Muscle of back (tissue), 11 donors: ENCODE measurements around the gene EDAR. TPM values are rescaled to one million over a fixed set of nuclear protein-coding genes. Genes with fewer than 3 reads are reported as not detected.

Source experiments
- DNase-seq, 3 donors: peaks; one replicate each; pipeline versions ENCODE4 v3.0.0 to v3.0.0-alpha.2; 2013
- polyA plus RNA-seq, 10 donors: library from polyadenylated mRNA; unstranded; fragments of 120-200 nt; gene quantifications; one replicate each; pipeline ENCODE4 v1.2.1, GENCODE V29; 2013; ENCODE audit not compliant: insufficient read length in 10 of 10

The EDAR gene
- polyA plus RNA-seq, 10 donors: 0.07 to 2.7 (median 0.11) TPM; not detected in 1

DNA sequence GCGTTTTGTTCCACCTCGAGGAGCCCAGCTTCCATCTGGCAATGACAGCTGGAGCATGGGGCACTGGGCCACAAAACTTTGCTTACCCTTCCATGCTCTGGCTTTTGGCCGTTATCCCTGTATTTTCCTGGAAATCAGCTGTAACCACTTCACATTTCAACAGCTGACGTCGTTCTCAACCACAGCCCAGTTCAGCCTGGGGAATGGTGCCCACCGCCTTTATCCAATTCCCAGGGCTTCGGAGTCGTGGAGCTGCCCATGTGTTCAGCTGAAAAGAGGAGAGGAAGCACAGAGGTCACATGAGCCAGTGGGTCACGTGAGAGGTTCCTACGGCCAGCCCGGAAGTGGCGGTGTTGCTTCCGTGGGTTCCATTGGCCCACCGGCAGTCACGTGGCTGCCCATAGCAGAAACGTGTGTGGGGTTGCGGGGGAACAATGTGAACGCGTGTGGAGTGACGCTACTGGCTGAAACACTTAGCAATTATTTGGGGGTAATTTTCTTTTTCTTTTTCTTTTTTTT lies 16.7 kb upstream of the EDAR start:
- DNase-seq: peak; percentile 50 to 77 (median 63)

DNA sequence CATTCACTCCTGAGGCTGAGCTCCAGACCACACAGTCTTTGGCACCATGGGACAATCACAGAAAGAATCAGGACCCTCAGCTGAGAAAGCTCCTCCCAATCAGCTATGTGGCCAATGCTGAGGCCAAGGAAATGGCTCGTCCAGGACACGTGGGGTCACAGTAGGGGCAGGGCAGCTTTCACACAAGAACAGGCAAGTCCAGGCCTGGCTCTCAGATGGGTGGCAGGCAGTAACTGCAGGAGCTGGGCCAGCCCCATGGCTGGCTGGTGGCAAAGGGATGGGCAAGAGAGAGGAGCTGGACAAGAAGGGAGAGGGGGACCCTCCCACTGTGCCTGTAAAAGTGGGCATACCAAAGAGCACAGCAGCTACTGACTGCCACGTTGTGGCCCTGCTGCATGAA lies 12.2 kb upstream of the EDAR start:
- no peak for DNase-seq

GRCh38 chr2:109000738-109001137 lies 11.7 kb upstream of the EDAR start:
- no peak for DNase-seq

DNA sequence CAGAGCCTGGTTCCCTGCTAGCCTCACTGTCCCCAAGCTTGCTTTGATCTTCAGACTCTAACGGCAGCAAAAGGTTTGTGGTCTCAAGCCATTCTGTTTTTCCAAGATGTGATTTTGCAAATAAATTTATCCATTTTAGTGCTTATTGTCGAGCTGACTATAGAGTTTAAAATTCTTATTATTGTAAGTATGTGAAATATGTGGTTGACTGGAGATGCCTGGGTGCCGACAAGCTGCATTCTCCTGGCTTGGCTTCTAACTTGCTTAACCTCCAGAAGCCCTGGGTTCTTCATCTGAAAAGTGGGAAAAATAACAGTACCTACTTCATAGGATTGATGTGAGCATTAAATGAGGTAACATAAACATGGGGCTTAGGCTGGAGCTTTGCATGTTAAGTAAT lies 9.9 kb upstream of the EDAR start:
- no peak for DNase-seq

- no peak for DNase-seq
Measured at GRCh38 chr2:108994178-108994577, 5.2 kb upstream of the EDAR start.

DNA sequence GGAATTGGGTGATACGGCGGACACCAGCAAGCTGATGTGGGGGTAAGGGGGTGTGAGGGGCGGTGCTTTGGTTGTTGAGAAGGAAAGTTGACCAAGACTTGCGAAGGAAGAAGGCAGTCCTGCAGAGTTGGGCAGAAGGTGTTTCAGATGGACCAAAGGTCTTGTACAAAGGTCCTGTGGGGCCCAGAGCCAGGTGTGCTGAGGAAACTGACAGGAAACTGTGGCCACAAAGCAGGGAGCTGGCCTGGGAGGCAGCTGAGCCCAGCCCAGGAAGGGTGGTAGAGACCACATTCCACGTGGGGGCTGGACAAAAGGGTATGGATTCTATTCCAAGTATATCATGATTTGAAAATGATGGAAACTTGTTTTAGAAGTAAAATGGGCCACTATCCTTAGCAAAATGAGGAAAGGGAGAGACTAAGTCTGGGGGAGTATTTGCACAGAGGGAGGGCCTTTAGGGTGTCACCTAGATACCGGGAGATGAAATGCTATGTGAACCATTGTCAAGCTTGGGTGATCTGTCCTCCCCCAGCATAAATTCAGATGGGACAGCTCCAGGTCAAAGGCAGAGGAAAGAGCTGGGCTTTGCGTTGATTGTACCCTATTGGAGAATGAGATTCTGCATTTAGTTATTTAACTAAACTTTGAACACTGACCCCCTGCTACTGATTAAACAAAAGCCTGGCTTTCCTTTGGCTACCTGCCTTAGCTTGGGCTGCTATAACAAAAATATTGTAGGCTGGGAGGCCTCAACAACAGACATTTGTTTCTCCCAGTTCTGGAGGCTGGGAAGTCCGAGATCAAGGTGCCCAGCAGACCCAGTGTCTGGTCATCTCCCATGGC lies 4.3 kb upstream of the EDAR start:
- no peak for DNase-seq

DNA sequence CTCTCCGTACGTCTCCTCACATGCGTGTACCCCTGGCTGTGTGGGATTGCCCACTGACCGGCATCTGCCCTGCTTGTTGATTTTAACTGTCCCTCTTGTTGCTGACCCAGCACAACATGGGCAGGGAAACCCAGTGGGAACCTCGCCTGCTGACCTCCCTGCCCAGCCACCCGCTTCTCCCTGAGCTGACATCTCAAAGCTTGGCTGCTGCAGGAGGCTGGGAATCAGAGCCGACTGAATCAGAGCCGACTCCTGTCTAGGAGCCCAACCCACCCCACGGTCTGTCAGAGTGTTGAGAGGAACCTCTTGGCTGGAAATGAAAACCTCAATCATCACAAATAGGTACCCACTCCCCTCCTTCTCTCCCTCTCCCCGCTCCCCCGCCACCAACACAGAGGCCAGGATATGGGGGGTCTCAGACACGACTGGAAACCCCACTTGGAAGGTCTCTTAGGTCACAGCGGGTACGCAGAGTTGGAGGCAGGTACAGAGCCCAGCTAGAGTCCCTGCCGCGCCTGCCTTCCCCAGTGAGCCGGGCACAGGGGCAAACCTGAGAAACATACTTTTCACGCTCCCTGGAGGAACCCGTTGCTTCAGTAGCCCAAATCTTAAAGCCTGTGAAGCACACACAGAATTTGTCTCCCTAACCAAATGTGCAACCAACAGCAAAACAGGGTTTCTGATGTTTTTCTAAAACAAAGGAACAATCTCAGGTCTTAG lies 784 bp downstream of the EDAR start:
- no peak for DNase-seq

DNA sequence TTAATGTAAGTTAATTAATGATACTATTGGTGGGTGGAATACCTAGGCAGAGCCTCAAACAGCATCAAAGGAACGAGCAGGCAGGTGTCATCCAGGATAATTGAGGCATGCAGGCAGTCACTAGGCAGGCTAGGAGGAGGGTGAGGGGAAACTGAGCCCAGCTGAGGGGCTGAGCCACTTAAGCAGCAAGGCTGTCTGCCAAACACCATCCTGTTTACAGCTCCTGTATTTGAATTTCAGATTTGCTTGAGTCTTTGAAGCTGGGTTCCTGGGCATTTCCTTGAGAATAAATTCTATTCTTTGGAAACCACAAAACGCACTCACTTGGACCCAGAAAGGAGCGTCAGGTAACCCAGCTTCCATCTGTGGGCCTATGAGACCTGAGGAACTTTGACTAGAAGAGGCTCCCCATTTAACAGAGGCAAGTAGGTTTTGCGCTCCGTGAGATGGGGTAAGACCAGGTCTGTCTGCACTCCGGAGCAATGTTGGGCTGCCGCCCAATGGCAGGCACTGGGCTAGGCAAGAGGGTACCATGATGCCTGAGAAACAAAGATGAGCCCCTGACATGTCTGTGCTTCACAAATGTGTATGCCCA lies 2.0 kb downstream of the EDAR start:
- DNase-seq: no peak

- no peak for DNase-seq
Measured at GRCh38 chr2:108983610-108984009, 5.4 kb downstream of the EDAR start.

DNA sequence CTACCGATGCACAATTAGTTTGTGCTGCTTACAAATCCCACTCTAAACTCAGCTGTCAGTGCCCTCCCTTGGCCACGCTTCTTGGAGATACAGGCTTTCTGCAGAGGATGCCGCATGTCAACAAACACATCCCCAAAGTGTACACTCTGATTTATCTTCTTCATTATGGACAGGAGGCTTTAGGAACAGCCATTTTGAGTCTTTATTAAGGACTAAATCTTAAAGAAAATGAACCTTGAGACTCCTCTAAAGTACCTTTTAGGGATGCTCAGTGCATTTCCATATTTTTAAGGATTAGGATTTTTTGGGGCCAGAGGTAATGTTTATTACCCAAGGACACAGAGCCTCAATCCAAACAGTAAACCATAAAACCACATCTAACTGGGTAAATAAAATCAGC lies 6.0 kb downstream of the EDAR start:
- DNase-seq: no peak

DNA sequence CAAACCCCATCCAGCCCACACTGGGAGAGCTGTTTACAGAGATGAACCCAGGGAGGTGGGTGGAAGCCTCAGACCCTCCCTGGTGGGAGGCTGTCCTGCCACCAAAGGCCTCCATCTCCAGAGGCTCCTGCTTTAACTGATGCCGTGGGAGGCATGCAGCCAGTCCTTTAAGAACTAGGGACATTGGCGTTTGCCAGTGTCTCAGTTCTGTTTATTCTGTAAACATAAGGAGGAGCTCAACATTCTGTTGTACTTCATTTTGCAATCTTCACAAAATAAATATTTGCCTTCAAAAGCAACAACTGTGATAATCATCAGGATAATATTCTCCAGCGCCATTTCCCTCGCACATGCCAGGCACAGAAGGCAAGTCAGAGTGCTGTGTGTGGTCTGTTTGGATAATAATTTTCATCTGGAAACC lies 6.8 kb downstream of the EDAR start:
- DNase-seq: no peak

DNA sequence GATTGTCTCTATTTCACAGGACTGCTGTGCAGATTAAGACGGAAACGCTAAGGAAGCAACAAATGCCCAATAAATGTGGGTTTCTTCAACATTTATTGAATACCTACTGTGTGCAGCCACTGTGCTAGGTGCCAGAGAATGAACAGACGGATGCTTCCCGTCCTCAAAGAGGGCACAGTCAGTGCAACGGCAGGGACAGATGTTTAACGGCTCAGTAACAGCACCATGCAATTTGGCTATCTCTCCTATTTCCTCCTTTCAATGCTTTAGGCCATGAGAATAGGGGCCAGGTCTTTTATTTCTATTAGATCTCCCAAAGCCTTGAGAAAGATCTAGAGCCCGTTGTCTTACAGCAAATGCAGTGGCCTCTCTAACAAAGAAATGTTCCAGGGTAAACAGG lies 7.2 kb downstream of the EDAR start:
- no peak for DNase-seq

DNA sequence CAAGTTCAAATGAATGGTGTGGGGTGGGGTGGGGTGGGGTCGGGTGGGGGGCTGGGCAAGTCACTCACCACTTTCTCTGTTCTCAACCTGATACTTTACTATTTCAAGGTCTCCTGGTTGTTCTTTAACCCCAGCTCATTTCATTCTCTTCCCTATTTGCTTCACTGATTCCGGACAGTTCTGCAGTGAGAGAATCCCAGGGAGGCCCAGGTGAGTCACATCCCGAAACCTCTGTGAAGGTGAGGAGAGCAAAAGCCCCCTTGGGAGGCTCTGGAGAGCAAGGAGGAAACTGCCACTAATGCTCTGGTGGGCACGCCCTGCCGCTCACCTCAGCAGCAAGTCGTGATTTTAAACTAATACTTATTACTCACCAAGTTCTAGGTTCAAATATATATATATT lies 8.9 kb downstream of the EDAR start:
- DNase-seq: no peak

GRCh38 chr2:108979461-108979860 lies 9.6 kb downstream of the EDAR start:
- DNase-seq: no peak

DNA sequence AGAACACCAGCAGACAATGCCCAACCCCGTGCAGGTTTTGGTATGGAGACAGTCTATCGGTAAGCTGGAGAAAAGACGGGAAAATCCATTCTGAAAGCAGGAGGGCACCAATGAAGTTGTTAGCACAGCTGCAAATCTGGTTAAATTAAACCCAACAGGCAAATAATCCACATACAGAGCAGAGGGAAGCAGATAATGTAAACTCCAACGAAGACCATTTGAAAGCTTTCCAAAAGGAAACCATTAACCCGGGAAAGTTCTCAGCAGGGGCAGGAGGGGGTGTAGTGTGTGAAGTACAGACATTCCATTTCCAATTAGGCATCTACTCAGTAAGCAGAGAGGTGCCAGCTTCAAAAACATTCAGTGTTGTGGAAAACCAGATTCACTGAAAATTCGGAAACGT lies 10.3 kb downstream of the EDAR start:
- peak in 1 of 3 donors; percentile 14 for DNase-seq

GRCh38 chr2:108975613-108976435 lies 13.2 kb downstream of the EDAR start:
- no peak for DNase-seq

GRCh38 chr2:108974674-108975073 lies 14.3 kb downstream of the EDAR start:
- no peak for DNase-seq

GRCh38 chr2:108972663-108973062 lies 16.4 kb downstream of the EDAR start:
- no peak for DNase-seq

GRCh38 chr2:108971661-108972566 lies 17.1 kb downstream of the EDAR start:
- no peak for DNase-seq

GRCh38 chr2:108970369-108970768 lies 18.7 kb downstream of the EDAR start:
- DNase-seq: no peak

- DNase-seq: no peak
Measured at GRCh38 chr2:108969856-108970255, 19.2 kb downstream of the EDAR start.
